ENCODE measurements around the gene ENO2. TPM values are rescaled to one million over a fixed set of nuclear protein-coding genes. Genes with fewer than 3 reads are reported as not detected.

ENO2 gene
- total RNA-seq, 4 donors from 2014 or later = 28.7 to 49.7 (median 40.0) TPM

DNA sequence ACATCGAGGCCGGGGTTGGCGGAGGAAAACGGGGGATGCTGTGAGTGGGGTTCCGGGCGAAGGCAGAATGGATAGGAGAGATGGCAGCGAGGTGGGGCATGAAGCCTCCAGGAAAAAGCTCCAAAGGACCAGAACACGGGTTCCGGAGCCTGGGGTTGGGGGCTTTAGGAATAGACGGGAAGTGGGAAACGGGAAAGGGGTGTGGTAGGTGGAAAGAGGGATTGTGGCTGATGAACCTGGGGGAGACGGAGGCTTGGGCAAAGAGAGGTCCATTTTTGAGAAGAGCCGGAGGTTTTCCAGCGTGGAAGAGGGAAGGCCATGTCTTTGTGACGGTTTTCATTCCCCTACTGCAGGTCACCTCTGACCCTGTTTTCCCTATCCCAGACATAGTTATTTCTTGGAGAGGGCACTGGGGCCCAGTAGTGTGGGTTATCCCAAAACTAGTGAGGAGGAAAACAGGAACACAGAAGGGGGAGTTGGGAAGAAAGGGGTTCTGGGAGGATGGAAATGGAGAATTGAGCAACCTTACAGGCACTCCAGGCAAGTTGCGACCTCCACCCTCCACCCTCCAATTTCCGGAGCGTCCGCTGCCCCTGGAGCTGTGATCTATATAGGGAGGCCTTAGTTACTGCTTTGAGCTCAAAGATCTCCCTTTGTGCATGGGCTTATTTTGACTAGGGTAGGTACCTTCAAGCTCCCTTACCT lies 14.5 kb downstream of the ENO2 start:
- intact Hi-C loops (cut with DNase I) = no loop called here
- Histone ChIP-seq H3K4me1 (peaks cover 77 to 86% (median 86%) of the 10 kb centered on the region in 4 donors), H3K27ac (replicated peaks in 1 of 4) (peak overlapping the region; percentile 95 to 99 (median 98)), H3K27me3 (no peaks in the 10 kb centered on the region), H3K36me3 (peaks cover 0 to 10% (median 6%) of the 10 kb centered on the region in 4 donors), H3K9me3 (no peaks in the 10 kb centered on the region), H3K4me3 (peak overlapping the region; percentile 85 to 99 (median 92))
- DNase-seq (ENCODE audit: extremely low spot score) = no peak
- no peak for TF ChIP-seq EP300 (IDR thresholded peaks at IDR 0.05)
- TF ChIP-seq POLR2AphosphoS5 (IDR thresholded peaks at IDR 0.05) = no peak
- TF ChIP-seq POLR2A (IDR thresholded peaks at IDR 0.05; ENCODE audit: low read depth) = no peak
- TF ChIP-seq, protein P1, sequence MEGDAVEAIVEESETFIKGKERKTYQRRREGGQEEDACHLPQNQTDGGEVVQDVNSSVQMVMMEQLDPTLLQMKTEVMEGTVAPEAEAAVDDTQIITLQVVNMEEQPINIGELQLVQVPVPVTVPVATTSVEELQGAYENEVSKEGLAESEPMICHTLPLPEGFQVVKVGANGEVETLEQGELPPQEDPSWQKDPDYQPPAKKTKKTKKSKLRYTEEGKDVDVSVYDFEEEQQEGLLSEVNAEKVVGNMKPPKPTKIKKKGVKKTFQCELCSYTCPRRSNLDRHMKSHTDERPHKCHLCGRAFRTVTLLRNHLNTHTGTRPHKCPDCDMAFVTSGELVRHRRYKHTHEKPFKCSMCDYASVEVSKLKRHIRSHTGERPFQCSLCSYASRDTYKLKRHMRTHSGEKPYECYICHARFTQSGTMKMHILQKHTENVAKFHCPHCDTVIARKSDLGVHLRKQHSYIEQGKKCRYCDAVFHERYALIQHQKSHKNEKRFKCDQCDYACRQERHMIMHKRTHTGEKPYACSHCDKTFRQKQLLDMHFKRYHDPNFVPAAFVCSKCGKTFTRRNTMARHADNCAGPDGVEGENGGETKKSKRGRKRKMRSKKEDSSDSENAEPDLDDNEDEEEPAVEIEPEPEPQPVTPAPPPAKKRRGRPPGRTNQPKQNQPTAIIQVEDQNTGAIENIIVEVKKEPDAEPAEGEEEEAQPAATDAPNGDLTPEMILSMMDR (IDR thresholded peaks at IDR 0.05) = no peak
- WGBS = 10% methylated on average over 19 of the region's 19 CpGs

DNA sequence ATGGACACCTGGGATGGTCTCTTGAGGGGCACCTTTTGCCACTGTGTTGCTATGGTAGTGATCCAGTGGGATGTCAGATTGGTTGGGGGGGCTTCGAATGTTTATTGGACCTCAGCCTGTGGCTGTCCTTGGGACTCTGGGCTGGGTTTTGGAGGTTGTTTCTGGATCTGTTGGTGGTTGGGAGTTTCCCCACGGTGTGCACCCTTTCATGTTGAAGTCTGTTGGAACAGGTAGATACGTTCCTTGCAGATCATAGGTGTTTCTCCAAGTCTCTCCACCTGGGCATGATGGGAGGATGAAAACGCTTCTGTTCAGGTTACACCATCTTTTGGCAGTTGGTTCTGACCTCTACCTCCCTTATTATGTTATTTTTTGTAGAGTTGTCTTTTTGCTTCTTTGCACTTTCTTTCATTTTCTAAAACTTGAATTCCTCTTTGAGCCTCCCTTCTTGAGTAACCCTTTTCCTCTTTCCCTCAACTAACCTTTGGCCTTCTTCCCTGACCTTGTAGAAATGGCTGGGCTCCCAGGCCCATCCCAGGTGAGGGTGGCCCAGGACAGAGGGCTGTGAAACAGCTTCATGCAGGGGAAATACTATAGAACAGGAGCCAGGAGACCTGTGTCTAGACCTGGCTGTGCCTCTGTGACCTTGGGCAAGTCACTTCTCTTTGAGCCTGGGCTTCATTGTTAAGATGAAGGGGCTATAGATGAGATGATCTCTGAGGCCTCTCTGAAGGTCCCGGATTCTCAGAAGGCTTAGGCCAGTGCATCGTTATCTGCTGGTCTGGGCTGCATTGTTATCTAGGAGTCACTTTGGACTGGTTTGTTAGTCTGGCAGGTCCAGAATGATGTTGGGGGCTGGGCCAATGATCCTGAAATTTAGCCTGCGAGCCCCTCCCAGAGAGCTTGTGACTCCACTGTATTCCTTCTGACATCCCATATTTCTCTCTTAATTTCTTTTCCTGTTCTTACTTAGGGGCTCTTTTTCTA lies 15.4 kb downstream of the ENO2 start:
- DNase-seq (ENCODE audit: extremely low spot score) = no peak
- H3K4me1 ChIP-seq = peaks cover 77 to 86% (median 86%) of the 10 kb centered on the region in 4 donors
- 34% methylated on average over 6 of the region's 7 CpGs for WGBS
- peaks cover 0 to 19% (median 15%) of the 10 kb centered on the region in 4 donors for H3K36me3 ChIP-seq
- no peaks in the 10 kb centered on the region for H3K27me3 ChIP-seq
- H3K9me3 ChIP-seq = no peaks in the 10 kb centered on the region
- peak overlapping the region; percentile 85 to 99 (median 92) for H3K4me3 ChIP-seq
- H3K27ac ChIP-seq (replicated peaks in 1 of 4) = peak overlapping the region; percentile 95 to 99 (median 98)
- TF ChIP-seq, protein P1 (IDR thresholded peaks at IDR 0.05) = no peak
- TF ChIP-seq POLR2A (IDR thresholded peaks at IDR 0.05; ENCODE audit: low read depth) (no peak), EP300 (IDR thresholded peaks at IDR 0.05) (no peak), POLR2AphosphoS5 (IDR thresholded peaks at IDR 0.05) (no peak)
- intact Hi-C loops (cut with DNase I) = no loop called here

DNA sequence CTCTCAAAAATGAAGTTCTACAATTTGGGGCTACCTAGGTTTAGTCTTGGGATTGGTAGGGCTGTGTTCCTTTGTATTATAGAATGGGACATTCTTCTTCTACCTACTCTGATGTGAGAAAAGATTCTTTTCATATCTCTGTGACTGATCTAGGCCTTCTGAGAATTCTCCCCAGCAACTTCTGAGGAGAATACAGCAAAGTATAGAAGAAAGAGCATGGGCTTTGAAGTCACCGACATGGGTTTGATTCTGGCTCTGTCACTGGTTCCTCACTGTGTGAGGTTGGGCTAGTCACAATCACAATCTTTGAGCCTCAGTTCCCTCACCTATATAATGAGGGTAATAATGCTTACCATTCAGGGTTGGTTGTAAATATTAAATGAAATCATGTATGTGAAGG lies 18.4 kb downstream of the ENO2 start:
- H3K27ac ChIP-seq (replicated peaks in 1 of 4) = peak overlapping the region; percentile 48 to 95 (median 92)
- intact Hi-C loops (cut with DNase I) = no loop called here
- H3K9me3 ChIP-seq = no peaks in the 10 kb centered on the region
- no peak for DNase-seq (ENCODE audit: extremely low spot score)
- no peak overlapping the region for H3K4me3 ChIP-seq
- H3K27me3 ChIP-seq = no peaks in the 10 kb centered on the region
- peaks cover 76 to 89% (median 87%) of the 10 kb centered on the region in 4 donors for H3K4me1 ChIP-seq
- H3K36me3 ChIP-seq = peaks cover 6 to 40% (median 36%) of the 10 kb centered on the region in 4 donors
- WGBS = 60% methylated on average over 1 of the region's 1 CpG
- no peak for TF ChIP-seq POLR2A (IDR thresholded peaks at IDR 0.05; ENCODE audit: low read depth)
- TF ChIP-seq, protein P1 (IDR thresholded peaks at IDR 0.05) = no peak
- TF ChIP-seq EP300 (IDR thresholded peaks at IDR 0.05) = no peak
- TF ChIP-seq POLR2AphosphoS5 (IDR thresholded peaks at IDR 0.05) = no peak

DNA sequence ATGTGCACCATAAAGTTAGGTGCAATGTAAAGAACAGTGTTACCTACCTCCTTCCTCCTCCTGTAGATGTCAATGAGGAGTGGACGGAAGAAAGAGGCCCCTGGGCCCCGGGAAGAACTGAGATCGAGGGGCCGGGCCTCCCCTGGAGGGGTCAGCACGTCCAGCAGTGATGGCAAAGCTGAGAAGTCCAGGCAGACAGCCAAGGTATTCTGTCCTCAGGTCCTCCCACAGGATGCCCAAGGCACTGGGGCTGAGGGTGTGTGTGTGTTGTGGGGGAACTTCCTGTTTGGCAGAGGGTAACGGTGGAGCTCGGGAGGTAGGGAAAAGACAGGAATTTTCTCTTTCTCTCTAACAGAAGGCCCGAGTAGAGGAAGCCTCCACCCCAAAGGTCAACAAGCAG lies 19.7 kb downstream of the ENO2 start:
- Histone ChIP-seq H3K36me3 (peaks cover 6 to 44% (median 41%) of the 10 kb centered on the region in 4 donors), H3K27ac (replicated peaks in 1 of 4) (peak overlapping the region; percentile 48 to 95 (median 92)), H3K27me3 (no peaks in the 10 kb centered on the region), H3K4me3 (no peak overlapping the region), H3K4me1 (peaks cover 86 to 97% (median 96%) of the 10 kb centered on the region in 4 donors), H3K9me3 (no peaks in the 10 kb centered on the region)
- TF ChIP-seq POLR2AphosphoS5 (IDR thresholded peaks at IDR 0.05) (peak; percentile 30 to 57), POLR2A (IDR thresholded peaks at IDR 0.05; ENCODE audit: low read depth) (no peak)
- no peak for DNase-seq (ENCODE audit: extremely low spot score)
- intact Hi-C loops (cut with DNase I) = no loop called here
- WGBS = 24% methylated on average over 8 of the region's 8 CpGs
